H9 (cell line): ENCODE results near the gene DMD. TPM values are rescaled to one million over a fixed set of nuclear protein-coding genes. Genes with fewer than 3 reads are reported as not detected.

Experiments
- DNase-seq: peaks from one replicate; pipeline ENCODE4 v3.0.0-alpha.2; 2017
- H2AFZ ChIP-seq: one replicate; pipeline ENCODE4 v1.6.1; 2013; ENCODE audit warnings: mild to moderate bottlenecking, low read length, control low read depth, moderate library complexity
- H2AK5ac ChIP-seq: 2 replicates; pipeline ENCODE4 v1.6.1; 2013; ENCODE audit warnings: low read length, control low read depth, mixed read lengths; ENCODE audit not compliant: insufficient read length
- H2BK120ac ChIP-seq: one replicate; pipeline ENCODE4 v1.6.1; 2013; ENCODE audit warnings: low read depth, mild to moderate bottlenecking, low read length, control low read depth, inconsistent platforms; ENCODE audit not compliant: poor library complexity, severe bottlenecking
- H2BK12ac ChIP-seq: 2 replicates; pipeline ENCODE4 v1.6.1; 2013; ENCODE audit warnings: low read length, control low read depth, mixed read lengths, low read depth; ENCODE audit not compliant: insufficient read length
- H2BK15ac ChIP-seq: 2 replicates; pipeline ENCODE4 v1.6.1; 2013; ENCODE audit warnings: low read depth, low read length, control low read depth
- H2BK20ac ChIP-seq: one replicate; pipeline ENCODE4 v1.6.1; 2013; ENCODE audit warnings: low read depth, mild to moderate bottlenecking, low read length, control low read depth, inconsistent platforms; ENCODE audit not compliant: poor library complexity, severe bottlenecking
- H2BK5ac ChIP-seq: 2 replicates; pipeline ENCODE4 v1.6.1; 2013; ENCODE audit warnings: low read length, control low read depth, mixed read lengths; ENCODE audit not compliant: insufficient read length
- H3K14ac ChIP-seq: 2 replicates; pipeline ENCODE4 v1.6.1; 2013; ENCODE audit warnings: low read length, control low read depth; ENCODE audit not compliant: insufficient read depth
- H3K18ac ChIP-seq: 2 replicates; pipeline ENCODE4 v1.6.1; 2013; ENCODE audit warnings: low read depth, mild to moderate bottlenecking, mixed read lengths, low read length, control low read depth; ENCODE audit not compliant: insufficient read length
- H3K23ac ChIP-seq: 2 replicates; pipeline ENCODE4 v1.6.1; 2013; ENCODE audit warnings: low read length, control low read depth, mixed read lengths, low read depth; ENCODE audit not compliant: insufficient read length
- H3K23me2 ChIP-seq: 2 replicates; pipeline ENCODE4 v1.6.1; 2013; ENCODE audit warnings: low read depth, mild to moderate bottlenecking, mixed read lengths, low read length, control low read depth; ENCODE audit not compliant: insufficient read length, poor library complexity, severe bottlenecking
- H3K27ac ChIP-seq: 2 replicates; pipeline ENCODE4 v1.5.1; 2013; ENCODE audit warnings: low read length, control low read depth, mixed read lengths, low read depth; ENCODE audit not compliant: insufficient read length
- H3K27me3 ChIP-seq: 2 replicates; pipeline ENCODE4 v1.6.1; 2013; ENCODE audit warnings: low read length, control low read depth, inconsistent platforms; ENCODE audit not compliant: insufficient read depth
- H3K4ac ChIP-seq: 2 replicates; pipeline ENCODE4 v1.6.1; 2013; ENCODE audit warnings: low read depth, mild to moderate bottlenecking, control low read depth, inconsistent platforms, low read length, moderate library complexity
- H3K4me1 ChIP-seq: 2 replicates; pipeline ENCODE4 v1.6.1; 2013; ENCODE audit warnings: low read length, control low read depth, inconsistent platforms; ENCODE audit not compliant: insufficient read depth
- H3K4me2 ChIP-seq: 2 replicates; pipeline ENCODE4 v1.6.1; 2013; ENCODE audit warnings: low read length, control low read depth, mixed read lengths; ENCODE audit not compliant: insufficient read length, insufficient read depth
- H3K56ac ChIP-seq: 2 replicates; pipeline ENCODE4 v1.6.1; 2013; ENCODE audit warnings: low read depth, mild to moderate bottlenecking, mixed read lengths, low read length, control low read depth; ENCODE audit not compliant: insufficient read length
- H3K79me1 ChIP-seq: 2 replicates; pipeline ENCODE4 v1.6.1; 2013; ENCODE audit warnings: low read depth, mild to moderate bottlenecking, moderate library complexity, low read length, control low read depth, inconsistent platforms; ENCODE audit not compliant: insufficient read depth, poor library complexity, severe bottlenecking
- H3K79me2 ChIP-seq: 2 replicates; pipeline ENCODE4 v1.6.1; 2013; ENCODE audit warnings: low read length, control low read depth, inconsistent platforms; ENCODE audit not compliant: insufficient read depth
- H3K9ac ChIP-seq: 2 replicates; pipeline ENCODE4 v1.6.1; 2013; ENCODE audit warnings: low read length, control low read depth, mixed read lengths; ENCODE audit not compliant: insufficient read length; ENCODE audit errors: extremely low read depth
- H3K9me3 ChIP-seq: one replicate; pipeline ENCODE4 v1.6.1; 2013; ENCODE audit warnings: low read depth, low read length, inconsistent platforms; ENCODE audit not compliant: control insufficient read depth
- H3T11ph ChIP-seq: one replicate; pipeline ENCODE4 v1.6.1; 2013; ENCODE audit warnings: mild to moderate bottlenecking, low read length, control low read depth, inconsistent platforms
- H4K20me1 ChIP-seq: one replicate; pipeline ENCODE4 v1.6.1; 2013; ENCODE audit not compliant: control insufficient read depth, insufficient read length, insufficient read depth
- H4K5ac ChIP-seq: 2 replicates; pipeline ENCODE4 v1.6.1; 2013; ENCODE audit warnings: low read depth, mild to moderate bottlenecking, mixed read lengths, low read length, control low read depth; ENCODE audit not compliant: insufficient read length
- H4K8ac ChIP-seq: replicated peaks from 2 replicates; pipeline ENCODE4 v1.6.1; 2013; ENCODE audit warnings: low read length, control low read depth, mixed read lengths, low read depth; ENCODE audit not compliant: insufficient read length
- H4K91ac ChIP-seq: 2 replicates; pipeline ENCODE4 v1.6.1; 2013; ENCODE audit warnings: low read depth, mild to moderate bottlenecking, moderate library complexity, mixed read lengths, low read length, control low read depth; ENCODE audit not compliant: insufficient read length
- H3K27ac Mint-ChIP-seq, 3 experiments: 2 replicates in 2 of 3; 3 replicates in 1 of 3; pipeline ENCODE4 v1.8.0; 2020 to 2021; ENCODE audit warnings: mixed read lengths in 3 of 3, mild to moderate bottlenecking in 1 of 3, moderate library complexity in 1 of 3
- H3K27me3 Mint-ChIP-seq: 2 replicates; pipeline ENCODE4 v1.8.0; 2021; ENCODE audit warnings: low read depth, mild to moderate bottlenecking, moderate library complexity, mixed read lengths
- H3K36me3 Mint-ChIP-seq, 3 experiments: 2 replicates in 2 of 3; 3 replicates in 1 of 3; pipeline ENCODE4 v1.8.0; 2020 to 2021; ENCODE audit warnings: low read depth in 3 of 3, mixed read lengths in 3 of 3; ENCODE audit not compliant: insufficient read depth in 1 of 3
- H3K4me1 Mint-ChIP-seq, 2 experiments: 2 replicates each; pipeline ENCODE4 v1.8.0; 2020; ENCODE audit warnings: mixed read lengths in 2 of 2
- H3K4me3 Mint-ChIP-seq, 2 experiments: 2 replicates in 1 of 2; 3 replicates in 1 of 2; pipeline ENCODE4 v1.8.0; 2020 to 2021; ENCODE audit warnings: mild to moderate bottlenecking in 2 of 2, mixed read lengths in 2 of 2, moderate library complexity in 1 of 2
- H3K9me3 Mint-ChIP-seq, 2 experiments: 2 replicates in 1 of 2; 3 replicates in 1 of 2; pipeline ENCODE4 v1.8.0; 2020; ENCODE audit warnings: mild to moderate bottlenecking in 2 of 2, mixed read lengths in 2 of 2, moderate library complexity in 1 of 2
- WGBS: extraction: QIAGEN DNeasy Blood & Tissue Kit; methylation state at CpG from one replicate; pipeline ENCODE4 v1.1.7; 2013; ENCODE audit warnings: missing lambda C conversion rate, low lambda C conversion rate, mixed read lengths; ENCODE audit not compliant: insufficient read length; ENCODE audit errors: extremely low coverage; 5-methylcytosine and 5-hydroxymethylcytosine counted together
- total RNA-seq: library from RNA; stranded (reverse); gene quantifications from 2 replicates; pipeline ENCODE4 v1.2.1, GENCODE V29; 2021
- TF ChIP-seq, protein P1 (sequence below): fragments of 200-600 bp; sonication (generic); conservative IDR thresholded peaks from 3 replicates; pipeline ENCODE4 v1.8.0; 2021; ENCODE audit warnings: antibody characterized with exemption, mild to moderate bottlenecking

The DMD gene
- total RNA-seq, 1 experiment from 2014 or later, result 3.8 TPM

DNA sequence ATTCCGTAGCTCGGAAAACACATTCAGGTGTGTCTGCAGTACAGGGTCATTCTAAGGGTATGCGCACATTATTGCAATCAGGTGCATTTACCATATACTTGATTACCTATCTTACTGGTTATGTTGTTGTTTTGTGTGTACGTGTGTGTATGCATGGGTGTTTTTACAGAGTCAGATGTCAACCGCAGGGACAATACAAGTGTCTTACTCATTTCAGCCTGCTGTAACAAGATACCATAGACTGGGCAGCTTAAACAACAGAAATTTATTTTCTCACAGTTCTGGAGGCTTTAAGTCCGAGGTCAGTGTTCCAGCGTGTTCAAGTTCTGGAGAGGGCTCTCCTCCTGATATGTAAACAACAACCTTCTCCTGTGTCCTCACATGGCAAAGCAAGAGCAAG is 316.7 kb downstream of the DMD start:
- Histone ChIP-seq H2BK12ac (no peak overlapping the region), H2BK15ac (no peak overlapping the region), H3K27me3 (no peaks in the 10 kb centered on the region), H2BK120ac (no peak overlapping the region), H4K5ac (no peak overlapping the region), H3K4ac (no peak overlapping the region), H3K27ac (no peak overlapping the region), H2BK5ac (no peak overlapping the region), H3K23me2 (no peaks in the 10 kb centered on the region), H3K56ac (no peak overlapping the region), H3K4me2 (no peak overlapping the region), H2BK20ac (no peak overlapping the region), H3K4me1 (no peaks in the 10 kb centered on the region), H3K79me1 (no peaks in the 10 kb centered on the region), H4K91ac (no peak overlapping the region), H3T11ph (no peak overlapping the region), H3K9ac (no peak overlapping the region), H4K8ac (no peak overlapping the region), H3K79me2 (no peaks in the 10 kb centered on the region), H3K9me3 (no peaks in the 10 kb centered on the region), H2AFZ (no peak overlapping the region), H3K18ac (no peak overlapping the region), H2AK5ac (no peak overlapping the region), H3K14ac (no peak overlapping the region), H3K23ac (no peak overlapping the region), H4K20me1 (no peaks in the 10 kb centered on the region)
- Mint-ChIP-seq H3K9me3 (peaks cover 0 to 10% of the 10 kb centered on the region in 2 experiments; a peak in 3 of 5 replicates), H3K4me3 (no peak overlapping the region), H3K36me3 (no peaks in the 10 kb centered on the region), H3K4me1 (peaks cover under 1 to 9% of the 10 kb centered on the region in 2 experiments; a peak in 2 of 4 replicates), H3K27ac (no peak overlapping the region; a peak in 1 of 7 replicates), H3K27me3 (no peaks in the 10 kb centered on the region)
- no peak for DNase-seq
- TF ChIP-seq, protein P1, sequence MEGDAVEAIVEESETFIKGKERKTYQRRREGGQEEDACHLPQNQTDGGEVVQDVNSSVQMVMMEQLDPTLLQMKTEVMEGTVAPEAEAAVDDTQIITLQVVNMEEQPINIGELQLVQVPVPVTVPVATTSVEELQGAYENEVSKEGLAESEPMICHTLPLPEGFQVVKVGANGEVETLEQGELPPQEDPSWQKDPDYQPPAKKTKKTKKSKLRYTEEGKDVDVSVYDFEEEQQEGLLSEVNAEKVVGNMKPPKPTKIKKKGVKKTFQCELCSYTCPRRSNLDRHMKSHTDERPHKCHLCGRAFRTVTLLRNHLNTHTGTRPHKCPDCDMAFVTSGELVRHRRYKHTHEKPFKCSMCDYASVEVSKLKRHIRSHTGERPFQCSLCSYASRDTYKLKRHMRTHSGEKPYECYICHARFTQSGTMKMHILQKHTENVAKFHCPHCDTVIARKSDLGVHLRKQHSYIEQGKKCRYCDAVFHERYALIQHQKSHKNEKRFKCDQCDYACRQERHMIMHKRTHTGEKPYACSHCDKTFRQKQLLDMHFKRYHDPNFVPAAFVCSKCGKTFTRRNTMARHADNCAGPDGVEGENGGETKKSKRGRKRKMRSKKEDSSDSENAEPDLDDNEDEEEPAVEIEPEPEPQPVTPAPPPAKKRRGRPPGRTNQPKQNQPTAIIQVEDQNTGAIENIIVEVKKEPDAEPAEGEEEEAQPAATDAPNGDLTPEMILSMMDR, result no peak
- no CpG with 5 or more reads among the region's 7 CpGs for WGBS
